NCI-H345 treated with DMSO at 0.1 percent for 48 hours (cell line): ENCODE measurements around the gene KPNA2.
"Not testable (repeated sequence)": the region's sequence is repeated elsewhere in the genome, so short reads cannot be mapped to it uniquely, and the experiment has no call there.

Source experiments
- DNase-seq: peaks from one replicate; lab custom pipeline; 2025; ENCODE audit not compliant: unreplicated experiment; lab: John Stamatoyannopoulos, UW

The KPNA2 gene

DNA sequence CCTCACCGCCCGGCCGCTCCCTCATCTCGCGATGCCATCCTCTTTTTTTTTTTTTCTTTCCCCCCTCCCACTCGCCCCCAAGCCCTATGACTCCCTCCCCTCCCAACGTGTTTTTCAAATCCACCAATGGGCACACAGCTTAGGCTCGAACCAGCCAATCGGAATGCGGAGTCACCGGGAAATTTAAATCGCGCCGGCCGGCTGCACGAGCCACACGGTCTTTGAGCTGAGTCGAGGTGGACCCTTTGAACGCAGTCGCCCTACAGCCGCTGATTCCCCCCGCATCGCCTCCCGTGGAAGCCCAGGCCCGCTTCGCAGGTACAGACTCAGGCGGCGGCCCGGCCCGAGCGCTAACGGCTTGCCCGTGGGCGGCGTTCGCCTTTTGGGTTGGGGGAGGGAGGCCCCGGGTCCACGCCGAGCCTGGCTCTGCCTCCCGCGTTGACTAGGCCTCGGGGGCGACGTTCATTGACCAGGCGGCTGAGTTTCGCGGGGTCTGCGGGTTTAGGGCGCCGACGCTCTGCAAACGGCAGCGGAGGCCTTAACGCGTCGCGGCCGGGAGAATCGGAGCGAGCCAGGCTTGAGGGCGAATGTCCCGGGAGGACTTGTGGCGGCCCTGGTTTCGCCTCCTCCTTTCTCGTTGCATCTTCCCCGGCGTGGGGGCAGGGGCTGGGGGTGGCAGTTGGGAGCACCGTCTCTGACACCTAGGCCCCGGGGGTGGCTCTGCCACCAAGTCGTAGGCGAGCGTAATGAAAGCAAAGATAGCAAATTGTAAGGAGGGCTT, at the start of gene KPNA2:
Gene KPNA2 (plus strand): TSS at position 213 of the 781 bp plus-strand sequence. CDS start 1,398 bp downstream, outside the sequence.
- peak; percentile 92 for DNase-seq

DNA sequence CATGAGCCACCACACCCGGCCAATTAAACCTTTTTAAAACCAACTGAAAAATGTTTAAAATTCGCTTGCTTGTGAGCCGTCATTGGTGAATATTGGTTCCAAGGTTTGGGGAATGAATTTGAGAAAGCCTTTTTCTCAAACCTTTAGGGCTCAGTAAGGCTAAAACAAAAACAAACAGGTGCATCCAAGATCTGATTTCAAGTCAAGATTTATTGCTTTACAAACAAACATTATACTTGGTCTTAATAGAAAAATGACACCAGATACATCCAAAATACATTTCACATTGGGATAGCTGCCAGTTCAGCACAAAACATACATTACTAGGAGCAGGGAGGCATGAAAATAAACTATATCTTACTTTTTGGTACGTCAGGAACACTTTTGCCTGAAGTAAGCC, 44.6 kb upstream of the KPNA2 start:
- no peak for DNase-seq

GRCh38 chr17:67992548-67993152, 42.9 kb upstream of the KPNA2 start:
- no peak for DNase-seq

- DNase-seq: peak; percentile 71
These were observed 42.2 kb upstream of the KPNA2 start for GRCh38 chr17:67993153-67993997.

DNA sequence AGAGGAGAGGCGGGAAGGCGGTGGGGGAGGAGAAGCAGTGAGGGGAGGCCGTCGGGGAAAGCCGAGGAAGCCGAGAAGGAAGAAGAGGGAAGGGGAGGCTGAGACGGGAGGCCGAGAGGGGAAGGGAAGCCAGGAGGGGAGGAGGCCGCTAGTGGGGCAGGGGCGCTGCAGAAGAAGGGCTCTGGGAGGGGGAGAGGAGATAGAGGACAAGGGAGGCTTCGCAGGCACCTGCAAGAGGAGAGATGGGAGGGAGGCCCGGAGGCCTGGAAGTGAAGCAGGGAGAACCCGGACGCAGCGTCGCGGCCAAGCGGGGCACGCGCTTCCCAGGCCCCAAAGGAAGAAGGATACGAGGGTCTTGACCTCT, 41.6 kb upstream of the KPNA2 start:
- no peak for DNase-seq

DNA sequence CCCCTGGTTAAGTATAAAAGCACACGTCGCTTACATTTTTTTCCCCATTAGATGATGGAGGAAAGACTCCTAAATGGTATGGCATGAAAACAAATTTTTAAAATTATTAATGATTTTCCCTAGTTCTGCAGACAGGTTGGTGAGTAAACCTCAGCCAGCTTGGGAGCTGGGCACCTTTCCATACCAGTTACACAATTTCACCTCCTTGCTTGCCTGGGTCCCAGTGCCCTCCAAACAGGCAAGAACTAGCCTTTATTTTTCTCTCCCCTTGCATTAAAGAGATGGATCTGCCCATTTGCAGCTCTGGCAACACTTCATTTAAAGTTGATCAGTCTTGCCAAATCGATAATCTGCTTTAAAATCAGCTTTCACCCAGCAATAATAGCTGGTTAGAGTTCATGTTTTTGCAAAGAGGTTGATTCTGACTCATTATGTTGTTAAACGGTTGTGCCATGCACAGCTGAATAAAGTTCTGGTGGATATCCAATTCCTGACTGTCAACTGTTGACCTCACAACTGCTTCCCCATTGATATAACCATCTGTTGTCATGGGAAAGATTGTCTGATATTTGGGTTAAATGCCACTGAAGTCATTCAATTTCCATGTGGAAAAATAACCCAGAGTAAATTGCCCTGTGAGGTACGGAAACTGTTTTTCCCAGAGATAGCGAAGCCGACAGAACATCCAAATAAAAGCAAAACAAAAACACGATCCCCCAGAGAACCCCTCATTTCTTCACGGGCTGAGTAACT, 40.5 kb upstream of the KPNA2 start:
- no peak for DNase-seq

DNA sequence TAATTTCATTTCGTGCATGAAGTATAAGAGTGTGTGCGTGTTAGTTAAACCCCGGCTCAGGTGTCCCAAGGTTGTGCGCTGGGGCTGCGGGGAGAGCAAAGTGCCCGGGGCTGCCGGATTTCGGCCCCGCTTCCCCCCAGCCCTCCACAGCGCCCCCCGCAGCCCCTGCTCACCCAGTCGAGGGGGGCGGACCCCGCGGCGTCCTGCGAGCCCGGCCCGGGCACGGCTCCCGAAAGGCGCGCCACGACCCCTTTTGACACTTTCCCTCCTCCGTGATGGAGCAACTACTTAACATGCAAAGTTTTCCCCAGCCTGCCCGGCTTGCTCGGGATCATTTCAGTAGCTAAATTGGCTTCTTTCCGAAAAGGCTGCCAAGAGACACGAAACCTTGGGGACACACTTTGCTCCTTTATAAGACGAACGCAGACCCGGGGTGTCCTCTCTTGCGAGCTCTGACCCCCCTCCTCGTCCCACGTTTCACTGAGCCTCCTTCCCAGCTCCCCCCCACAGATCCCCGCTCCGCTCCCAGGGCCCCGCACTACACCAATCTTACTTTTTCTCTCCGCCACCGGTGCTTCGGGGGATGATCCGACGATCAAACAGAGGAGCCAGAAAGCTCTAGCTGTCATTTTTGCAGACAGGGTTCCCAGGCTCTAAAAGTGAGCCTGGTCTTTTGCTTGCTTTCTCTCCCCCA, 39.8 kb upstream of the KPNA2 start:
- DNase-seq: no peak

DNA sequence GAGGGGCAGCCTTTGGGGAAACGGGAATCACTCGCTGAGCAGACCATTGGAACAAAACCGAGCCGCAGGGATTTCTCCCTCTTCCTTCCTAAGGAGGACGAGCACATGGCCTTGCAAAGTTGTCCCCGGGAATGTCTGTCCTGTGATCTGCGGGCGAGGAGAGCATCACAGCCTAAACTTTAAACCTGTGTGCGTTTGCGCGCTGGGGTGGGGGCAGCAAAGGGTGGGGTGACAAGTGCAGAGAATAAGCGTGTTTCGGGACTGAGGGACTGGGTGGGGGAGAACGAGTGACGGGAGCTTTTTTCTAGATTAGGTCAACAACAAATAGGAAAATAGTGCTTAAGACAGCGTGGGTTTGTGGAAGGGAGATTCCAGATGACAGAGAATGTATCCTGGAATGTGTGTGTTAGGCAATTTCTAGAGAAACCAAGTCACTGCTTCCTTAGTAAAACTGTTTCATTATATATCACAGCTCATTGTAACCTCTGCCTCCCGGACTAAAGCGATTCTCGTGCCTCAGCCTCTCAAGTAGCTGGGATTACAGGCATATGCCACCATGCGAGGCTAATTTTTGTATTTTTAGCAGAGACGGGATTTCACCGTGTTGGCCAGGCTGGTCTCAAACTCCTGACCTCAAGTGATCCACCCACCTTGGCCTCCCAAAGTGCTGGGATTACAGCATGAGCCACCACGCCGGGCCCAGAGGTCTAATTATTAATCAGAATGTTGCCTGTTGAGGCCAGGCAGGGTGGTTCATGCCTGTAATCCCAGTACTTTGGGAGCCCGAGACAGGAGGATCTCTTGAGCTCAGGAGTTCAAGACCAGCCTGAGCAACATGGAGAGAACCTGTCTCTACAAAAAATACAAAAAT, 39.0 kb upstream of the KPNA2 start, which contains the start of gene C17orf58:
Gene C17orf58 (minus strand): TSS at position 169 of the 871 bp plus-strand sequence. CDS start 271 bp downstream, outside the sequence.
- not testable (repeated sequence) for DNase-seq

- DNase-seq: no peak
These were observed 37.1 kb upstream of the KPNA2 start for GRCh38 chr17:67998466-67998865.

DNA sequence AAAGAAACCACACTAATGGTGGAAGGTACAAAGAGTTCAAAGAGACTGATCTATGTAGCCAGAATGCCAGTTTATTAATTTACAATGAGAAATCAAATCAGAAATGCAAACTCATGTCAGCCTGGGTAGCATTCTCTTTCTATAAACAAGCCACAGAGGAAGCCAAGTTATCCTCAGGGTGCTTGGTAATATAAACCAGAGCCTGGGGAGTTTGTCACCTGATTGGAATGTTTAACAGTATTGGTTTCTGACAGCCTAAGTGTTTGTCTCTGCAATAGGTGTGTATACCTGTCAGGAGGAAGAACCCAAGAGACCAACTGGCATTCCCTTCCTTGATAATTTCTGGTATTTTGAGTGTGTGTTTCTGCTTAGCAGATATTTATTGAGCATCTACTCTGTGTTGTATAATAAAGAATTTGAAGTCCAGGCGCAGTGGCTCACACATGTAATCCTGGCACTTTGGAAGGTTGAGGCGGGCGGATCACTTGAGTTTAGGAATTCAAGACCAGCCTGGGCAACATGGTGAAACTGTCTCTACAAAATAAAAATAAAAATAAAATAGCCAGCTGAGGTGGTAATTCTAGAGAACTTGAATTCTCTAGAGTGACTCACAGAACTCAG, 36.1 kb upstream of the KPNA2 start:
- no peak for DNase-seq

DNA sequence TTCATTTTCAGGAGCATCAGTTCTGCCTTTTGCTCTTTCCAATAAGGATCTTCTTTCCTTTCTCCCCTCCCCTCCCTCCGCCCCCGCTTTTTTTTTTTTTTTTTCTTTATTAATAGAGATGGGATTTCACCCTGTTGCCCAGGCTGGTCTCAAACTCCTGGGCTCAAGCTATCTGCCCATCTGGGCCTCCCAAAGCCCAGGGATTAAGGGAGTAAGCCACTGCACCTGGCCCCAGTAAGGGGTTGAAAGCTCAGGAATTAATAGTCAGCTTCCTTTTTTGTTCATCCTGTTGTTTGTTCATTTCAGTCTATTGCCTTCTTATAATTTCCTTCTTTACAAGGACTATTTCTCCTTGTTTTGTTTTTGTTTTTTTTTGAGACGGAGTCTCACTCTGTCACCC, 31.3 kb upstream of the KPNA2 start:
- DNase-seq: no peak

DNA sequence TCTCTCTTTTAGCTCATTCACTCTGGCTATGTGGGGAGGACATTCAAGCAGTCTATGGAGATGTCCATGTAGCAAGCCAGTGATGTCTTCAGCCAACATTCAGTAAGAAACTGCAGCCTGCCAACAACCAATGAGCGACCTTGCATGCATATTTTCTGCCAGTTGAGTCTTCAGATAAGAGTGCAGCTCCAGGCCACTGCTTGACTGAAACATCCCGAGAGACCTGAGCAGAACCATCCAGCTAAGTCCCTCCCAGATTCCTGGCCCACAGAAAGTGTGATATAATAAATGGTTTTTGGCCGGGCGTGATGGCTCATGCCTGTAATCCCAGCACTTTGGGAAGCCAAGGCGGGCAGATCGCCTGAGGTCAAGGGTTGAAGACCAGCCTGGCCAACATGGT, 28.7 kb upstream of the KPNA2 start:
- DNase-seq: no peak

GRCh38 chr17:68011199-68011665, 24.3 kb upstream of the KPNA2 start:
- DNase-seq: no peak

GRCh38 chr17:68013385-68013784, 22.1 kb upstream of the KPNA2 start:
- DNase-seq: no peak

GRCh38 chr17:68015081-68015723, 20.3 kb upstream of the KPNA2 start:
- no peak for DNase-seq

- DNase-seq: no peak
These were observed 18.7 kb upstream of the KPNA2 start for GRCh38 chr17:68016838-68017237.

- DNase-seq: not testable (repeated sequence)
These were observed 17.0 kb upstream of the KPNA2 start for GRCh38 chr17:68018493-68018892.

DNA sequence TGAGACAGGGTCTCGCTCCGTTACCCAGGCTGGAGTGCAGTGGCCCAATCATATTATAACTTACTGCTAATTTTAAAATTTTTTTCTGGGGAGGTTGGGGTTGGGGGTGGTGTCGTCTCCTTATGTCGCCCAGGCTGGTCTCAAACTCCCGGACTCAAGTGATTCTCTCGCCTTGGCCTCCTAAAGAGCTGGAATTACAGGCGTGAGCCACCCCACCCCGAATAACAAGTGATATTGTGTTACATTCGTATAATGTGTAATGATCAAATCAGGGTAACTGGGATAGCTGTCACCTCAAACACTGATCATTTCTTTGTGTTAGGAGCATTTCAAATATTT, 16.2 kb upstream of the KPNA2 start:
- no peak for DNase-seq
